IMR-90 (cell line): ENCODE results near the gene NUP88. TPM values are rescaled to one million over a fixed set of nuclear protein-coding genes. Genes with fewer than 3 reads are reported as not detected.

Experiments used
- ATAC-seq: fragments of 200-7000 bp; cut with Tn5 transposase; 2 replicates; pipeline ENCODE4 v1.9.1; 2020; ENCODE audit warnings: low read depth, mild to moderate bottlenecking, moderate library complexity
- BruUV-seq: library from RNA; stranded (reverse); fragments of 400-500 nt; replicated peaks from 2 replicates; lab custom pipeline; 2021; lab: Mats Ljungman, UMichigan
- CTCF ChIA-PET: fragments of 300-600 bp; formaldehyde crosslinking; extraction: SDS; loops from one replicate; lab custom pipeline; 2021; ENCODE audit warnings: antibody characterized with exemption; lab: Yijun Ruan, JAX
- POLR2A ChIA-PET: fragments of 300-600 bp; sonication (Branson Sonifier 250); formaldehyde crosslinking; loops from one replicate; lab custom pipeline; 2022; ENCODE audit warnings: antibody characterized with exemption; ENCODE audit not compliant: unreplicated experiment; lab: Charles Lee
- DNase-seq: peaks from one replicate; pipeline ENCODE4 v3.0.0; 2013
- H2AFZ ChIP-seq: replicated peaks from 2 replicates; pipeline ENCODE3; 2013; ENCODE audit warnings: low read length, mild to moderate bottlenecking; ENCODE audit not compliant: poor library complexity
- H2AK5ac ChIP-seq: 2 replicates; pipeline ENCODE4 v1.6.1; 2013; ENCODE audit warnings: low read depth, low read length, inconsistent platforms
- H2AK9ac ChIP-seq: replicated peaks from 2 replicates; pipeline ENCODE3; 2013; ENCODE audit warnings: mild to moderate bottlenecking, low read depth, low read length, moderate library complexity; ENCODE audit not compliant: poor library complexity
- H2BK120ac ChIP-seq: 2 replicates; pipeline ENCODE4 v1.6.1; 2013; ENCODE audit warnings: low read depth, low read length, inconsistent platforms
- H2BK15ac ChIP-seq: 3 replicates; pipeline ENCODE4 v1.6.1; 2013; ENCODE audit warnings: low read depth, low read length, inconsistent platforms
- H2BK20ac ChIP-seq: 2 replicates; pipeline ENCODE4 v1.6.1; 2013; ENCODE audit warnings: low read depth, mild to moderate bottlenecking, inconsistent platforms, low read length, moderate library complexity
- H2BK5ac ChIP-seq: 2 replicates; pipeline ENCODE4 v1.6.1; 2013; ENCODE audit warnings: mild to moderate bottlenecking, low read depth, low read length, inconsistent platforms; ENCODE audit not compliant: poor library complexity, severe bottlenecking
- H3K14ac ChIP-seq: replicated peaks from 2 replicates; pipeline ENCODE4 v1.6.1; 2013; ENCODE audit warnings: low read depth, low read length, inconsistent platforms
- H3K18ac ChIP-seq: 2 replicates; pipeline ENCODE4 v1.6.1; 2013; ENCODE audit warnings: low read depth, low read length, control low read depth
- H3K23ac ChIP-seq: 2 replicates; pipeline ENCODE4 v1.6.1; 2013; ENCODE audit warnings: low read depth, low read length, inconsistent platforms
- H3K27ac ChIP-seq: 2 replicates; pipeline ENCODE4 v1.5.1; 2013; ENCODE audit warnings: mild to moderate bottlenecking, control low read depth, low read length; ENCODE audit not compliant: insufficient read depth
- H3K27me3 ChIP-seq: 2 replicates; pipeline ENCODE4 v1.6.1; 2013; ENCODE audit warnings: low read length; ENCODE audit not compliant: control insufficient read depth, insufficient read depth
- H3K36me3 ChIP-seq: 2 replicates; pipeline ENCODE4 v1.6.1; 2013; ENCODE audit warnings: low read length, mixed read lengths; ENCODE audit not compliant: control insufficient read depth, insufficient read depth
- H3K4ac ChIP-seq: 2 replicates; pipeline ENCODE4 v1.6.1; 2013; ENCODE audit warnings: low read depth, low read length, inconsistent platforms
- H3K4me1 ChIP-seq: 2 replicates; pipeline ENCODE4 v1.6.1; 2013; ENCODE audit warnings: low read length, mixed read lengths; ENCODE audit not compliant: control insufficient read depth, insufficient read depth
- H3K4me2 ChIP-seq: 2 replicates; pipeline ENCODE4 v1.6.1; 2013; ENCODE audit warnings: low read depth, mild to moderate bottlenecking, control low read depth, low read length, moderate library complexity
- H3K4me3 ChIP-seq: 2 replicates; pipeline ENCODE4 v1.5.1; 2013; ENCODE audit warnings: low read depth, mild to moderate bottlenecking, control low read depth, low read length, moderate library complexity; ENCODE audit not compliant: insufficient read depth
- H3K56ac ChIP-seq: 2 replicates; pipeline ENCODE4 v1.6.1; 2013; ENCODE audit warnings: low read length, inconsistent platforms; ENCODE audit not compliant: insufficient read depth; ENCODE audit errors: extremely low read depth
- H3K79me1 ChIP-seq, 2 experiments: 2 replicates each; pipeline ENCODE4 v1.6.1; 2013; ENCODE audit warnings: low read length in 2 of 2, inconsistent platforms in 1 of 2, low read depth in 1 of 2
- H3K9ac ChIP-seq: 2 replicates; pipeline ENCODE4 v1.6.1; 2013; ENCODE audit warnings: low read depth, low read length, control low read depth
- H3K9me1 ChIP-seq: 2 replicates; pipeline ENCODE4 v1.6.1; 2013; ENCODE audit warnings: low read length, inconsistent platforms; ENCODE audit not compliant: insufficient read depth
- H3K9me3 ChIP-seq: 2 replicates; pipeline ENCODE4 v1.6.1; 2013; ENCODE audit warnings: low read length; ENCODE audit not compliant: control insufficient read depth, insufficient read depth
- H4K20me1 ChIP-seq: 2 replicates; pipeline ENCODE4 v1.6.1; 2013; ENCODE audit warnings: low read length, inconsistent platforms; ENCODE audit not compliant: insufficient read depth
- H4K5ac ChIP-seq: 2 replicates; pipeline ENCODE4 v1.6.1; 2013; ENCODE audit warnings: mild to moderate bottlenecking, low read depth, low read length, control low read depth
- H4K8ac ChIP-seq, 2 experiments: 2 replicates each; pipeline ENCODE4 v1.6.1; 2013; ENCODE audit warnings: low read depth in 2 of 2, low read length in 2 of 2, control low read depth in 1 of 2, inconsistent platforms in 1 of 2
- H4K91ac ChIP-seq: 2 replicates; pipeline ENCODE4 v1.6.1; 2013; ENCODE audit warnings: low read depth, low read length, inconsistent platforms; ENCODE audit not compliant: insufficient read depth
- BHLHE40 ChIP-seq: fragments of 150-350 bp; IDR thresholded peaks from 2 replicates; pipeline ENCODE4 v1.6.1; 2016; ENCODE audit warnings: mild to moderate bottlenecking, low read depth, low read length
- CEBPB ChIP-seq: IDR thresholded peaks from 2 replicates; pipeline ENCODE4 v1.6.1; 2012; ENCODE audit warnings: low read depth, low read length, improper control_type of control experiment
- CHD1 ChIP-seq: IDR thresholded peaks from 2 replicates; pipeline ENCODE4 v1.6.1; 2012; ENCODE audit warnings: low read depth, low read length, improper control_type of control experiment
- MAFK ChIP-seq: IDR thresholded peaks from 2 replicates; pipeline ENCODE4 v1.6.1; 2012; ENCODE audit warnings: low read depth, low read length, improper control_type of control experiment
- MAZ ChIP-seq: IDR thresholded peaks from 2 replicates; pipeline ENCODE4 v1.6.1; 2012; ENCODE audit warnings: low read depth, mild to moderate bottlenecking, low read length, improper control_type of control experiment, moderate library complexity, borderline replicate concordance
- MXI1 ChIP-seq: IDR thresholded peaks from 2 replicates; pipeline ENCODE4 v1.6.1; 2012; ENCODE audit warnings: low read depth, mild to moderate bottlenecking, low read length, moderate library complexity, borderline replicate concordance
- RCOR1 ChIP-seq: IDR thresholded peaks from 2 replicates; pipeline ENCODE4 v1.6.1; 2012; ENCODE audit warnings: mild to moderate bottlenecking, low read length, improper control_type of control experiment; ENCODE audit not compliant: insufficient replicate concordance
- RFX5 ChIP-seq: IDR thresholded peaks from 2 replicates; pipeline ENCODE4 v1.8.0; 2012; ENCODE audit warnings: low read depth, mild to moderate bottlenecking, low read length, moderate library complexity
- SMC3 ChIP-seq: fragments of 150-350 bp; IDR thresholded peaks from 2 replicates; pipeline ENCODE4 v1.6.1; 2016; ENCODE audit warnings: low read depth, mild to moderate bottlenecking, antibody characterized with exemption, low read length, moderate library complexity
- WGBS, 2 experiments: methylation state at CpG; one replicate each; pipeline versions ENCODE4 v1.1.5 to v1.1.7; 2013; ENCODE audit warnings: missing lambda C conversion rate in 2 of 2; ENCODE audit not compliant: insufficient read length in 1 of 2; ENCODE audit errors: extremely low coverage in 2 of 2; 5-methylcytosine and 5-hydroxymethylcytosine counted together
- dilution Hi-C: fragments of 300-500 bp; cut with HindIII; formaldehyde crosslinking; loops from one replicate; pipeline ENCODE4 v1.14.3; 2018; ENCODE audit warnings: low sequenced_read_pairs; ENCODE audit not compliant: unreplicated experiment
- in situ Hi-C: fragments of 300-500 bp; cut with MboI; formaldehyde crosslinking; loops from 3 replicates; pipeline ENCODE4 v1.14.3; 2019; ENCODE audit warnings: low sequenced_read_pairs, inconsistent platforms, mixed read lengths
- intact Hi-C: fragments of 100-400 bp; cut with micrococcal nuclease; formaldehyde crosslinking; loops from 2 replicates; pipeline ENCODE4 v1.10.0; 2022
- polyA plus RNA-seq, 3 experiments: library from polyadenylated mRNA; depleted of rRNA; stranded (reverse); fragments of >200 nt; gene quantifications; 2 replicates each; pipeline ENCODE4 v1.2.3, GENCODE V29; 2012; ENCODE audit warnings: low replicate concordance in 1 of 3
- total RNA-seq: library from RNA; depleted of rRNA; stranded (reverse); fragments of >200 nt; gene quantifications from 2 replicates; pipeline ENCODE4 v1.2.3, GENCODE V29; 2012
- TF ChIP-seq, protein P1 (sequence below): fragments of 150-350 bp; IDR thresholded peaks from 2 replicates; pipeline ENCODE4 v1.6.1; 2016; ENCODE audit warnings: low read depth, mild to moderate bottlenecking, low read length, moderate library complexity, borderline replicate concordance
- TF ChIP-seq, protein P2 (sequence below): conservative IDR thresholded peaks from 2 replicates; pipeline ENCODE4 v1.5.1; 2012; ENCODE audit warnings: mild to moderate bottlenecking, low read depth, low read length, improper control_type of control experiment

Gene NUP88
- total and polyA plus RNA-seq, 2 of the 4 experiments (the other 2 are of a cell fraction), result 57.0 to 83.7 TPM

DNA sequence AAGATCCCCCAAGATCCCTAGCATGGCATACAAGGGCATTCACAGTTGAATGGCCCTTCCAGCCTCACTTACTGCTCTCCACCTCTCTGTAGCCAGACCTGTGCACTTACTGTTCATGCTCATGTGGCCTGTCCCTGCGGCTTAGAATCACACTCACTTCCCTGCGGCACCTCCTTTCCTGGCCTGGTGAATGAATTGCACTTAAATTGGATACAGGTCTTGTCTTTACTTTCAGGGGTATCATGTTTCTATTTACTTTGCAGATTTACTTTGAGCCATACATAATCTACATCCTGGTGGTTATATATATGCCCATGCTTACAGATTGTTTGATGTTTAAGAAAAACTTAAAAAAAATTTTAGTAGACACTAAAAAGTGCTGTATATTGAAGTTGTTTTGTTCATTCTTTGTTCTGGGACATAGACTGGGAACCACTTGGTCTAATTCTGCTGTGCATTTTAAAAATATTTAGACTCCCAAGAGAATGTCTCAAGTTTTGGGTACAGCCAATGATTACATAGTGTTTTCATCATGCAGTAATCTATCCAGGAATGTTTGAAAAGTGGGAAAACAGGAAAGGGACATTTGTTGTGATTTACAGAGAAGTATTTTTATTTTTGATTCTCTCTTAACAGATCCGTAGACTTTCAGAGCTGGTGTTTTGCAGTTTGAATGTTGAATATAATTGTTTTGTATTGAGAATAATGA is 63.9 kb downstream of the NUP88 start (continued):
- TF ChIP-seq, protein P1, sequence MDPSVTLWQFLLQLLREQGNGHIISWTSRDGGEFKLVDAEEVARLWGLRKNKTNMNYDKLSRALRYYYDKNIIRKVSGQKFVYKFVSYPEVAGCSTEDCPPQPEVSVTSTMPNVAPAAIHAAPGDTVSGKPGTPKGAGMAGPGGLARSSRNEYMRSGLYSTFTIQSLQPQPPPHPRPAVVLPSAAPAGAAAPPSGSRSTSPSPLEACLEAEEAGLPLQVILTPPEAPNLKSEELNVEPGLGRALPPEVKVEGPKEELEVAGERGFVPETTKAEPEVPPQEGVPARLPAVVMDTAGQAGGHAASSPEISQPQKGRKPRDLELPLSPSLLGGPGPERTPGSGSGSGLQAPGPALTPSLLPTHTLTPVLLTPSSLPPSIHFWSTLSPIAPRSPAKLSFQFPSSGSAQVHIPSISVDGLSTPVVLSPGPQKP, result no peak

DNA sequence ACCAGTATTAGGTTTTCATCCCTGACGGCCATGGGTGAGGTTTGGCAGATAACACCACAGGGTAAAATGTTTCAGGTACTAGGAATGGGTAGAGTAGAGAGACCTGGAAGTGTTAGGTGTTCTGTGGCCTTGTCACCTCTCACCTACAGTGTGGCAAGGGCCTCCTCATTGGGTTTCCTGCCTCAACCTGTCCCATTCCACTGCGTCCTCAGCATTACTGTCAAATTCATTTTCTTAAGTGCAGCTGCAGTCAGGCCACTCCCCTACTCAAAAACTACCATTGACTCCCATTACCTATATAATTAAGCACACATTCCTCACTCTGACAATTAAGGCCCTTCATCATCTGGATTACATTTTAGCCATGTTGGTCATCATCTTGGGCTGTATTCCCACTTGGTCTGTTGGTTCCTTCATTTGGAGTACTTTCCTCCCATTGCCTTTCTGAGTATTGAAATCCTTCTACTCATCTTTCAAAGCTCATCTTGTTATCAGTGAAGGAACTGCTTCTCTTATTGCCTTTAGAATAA is 64.5 kb downstream of the NUP88 start:
- Histone ChIP-seq H2BK20ac (no peak overlapping the region), H3K36me3 (peaks cover 15% of the 10 kb centered on the region), H4K8ac (no peak overlapping the region), H3K4me3 (no peak overlapping the region), H2AK5ac (no peak overlapping the region), H4K91ac (0 out of 2 replicates have a peak overlapping the region, but pooled peaks have one; percentile 0), H3K9me1 (peaks cover 3% of the 10 kb centered on the region), H3K14ac (peak overlapping the region; percentile 38; the same call in 1 of the 2 replicates), H2BK15ac (no peak overlapping the region), H3K4ac (0 out of 2 replicates have a peak overlapping the region, but pooled peaks have one; percentile 11), H3K4me1 (peaks cover 4% of the 10 kb centered on the region), H3K56ac (no peak overlapping the region), H2AFZ (no peak overlapping the region), H2BK120ac (no peak overlapping the region), H2AK9ac (peak overlapping the region; percentile 33), H3K27me3 (no peaks in the 10 kb centered on the region), H3K9ac (no peak overlapping the region), H2BK5ac (no peak overlapping the region), H3K27ac (no peak overlapping the region), H3K18ac (no peak overlapping the region), H3K79me1 (peaks cover 4 to 10% of the 10 kb centered on the region in 2 experiments; a peak in 3 of 4 replicates), H3K23ac (no peak overlapping the region), H4K20me1 (no peaks in the 10 kb centered on the region), H3K9me3 (no peaks in the 10 kb centered on the region), H3K4me2 (no peak overlapping the region), H4K5ac (no peak overlapping the region)
- intact Hi-C loops, result no loop called here
- no TSS peak for BruUV-seq
- dilution Hi-C loops, result no loop called here
- CTCF ChIA-PET, result no interaction called here
- WGBS, 2 experiments, result 86% methylated on average over 1 of the region's 2 CpGs; no CpG with 5 or more reads in 1 of the 2 experiments
- ATAC-seq (no peak), DNase-seq (no peak)
- in situ Hi-C loops, result no loop called here
- POLR2A ChIA-PET, result no interaction called here
- TF ChIP-seq RFX5, result no peak
- TF ChIP-seq SMC3, result no peak
- TF ChIP-seq, protein P2, sequence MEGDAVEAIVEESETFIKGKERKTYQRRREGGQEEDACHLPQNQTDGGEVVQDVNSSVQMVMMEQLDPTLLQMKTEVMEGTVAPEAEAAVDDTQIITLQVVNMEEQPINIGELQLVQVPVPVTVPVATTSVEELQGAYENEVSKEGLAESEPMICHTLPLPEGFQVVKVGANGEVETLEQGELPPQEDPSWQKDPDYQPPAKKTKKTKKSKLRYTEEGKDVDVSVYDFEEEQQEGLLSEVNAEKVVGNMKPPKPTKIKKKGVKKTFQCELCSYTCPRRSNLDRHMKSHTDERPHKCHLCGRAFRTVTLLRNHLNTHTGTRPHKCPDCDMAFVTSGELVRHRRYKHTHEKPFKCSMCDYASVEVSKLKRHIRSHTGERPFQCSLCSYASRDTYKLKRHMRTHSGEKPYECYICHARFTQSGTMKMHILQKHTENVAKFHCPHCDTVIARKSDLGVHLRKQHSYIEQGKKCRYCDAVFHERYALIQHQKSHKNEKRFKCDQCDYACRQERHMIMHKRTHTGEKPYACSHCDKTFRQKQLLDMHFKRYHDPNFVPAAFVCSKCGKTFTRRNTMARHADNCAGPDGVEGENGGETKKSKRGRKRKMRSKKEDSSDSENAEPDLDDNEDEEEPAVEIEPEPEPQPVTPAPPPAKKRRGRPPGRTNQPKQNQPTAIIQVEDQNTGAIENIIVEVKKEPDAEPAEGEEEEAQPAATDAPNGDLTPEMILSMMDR, result no peak
- TF ChIP-seq RCOR1, result no peak
- TF ChIP-seq, protein P1, result no peak
- no peak for TF ChIP-seq BHLHE40
- no peak for TF ChIP-seq MAFK
- TF ChIP-seq CHD1, result no peak
- TF ChIP-seq CEBPB, result no peak
- no peak for TF ChIP-seq MXI1
- no peak for TF ChIP-seq MAZ
